Stimulated activated CD4-positive, alpha-beta T cell treated with anti-CD3 and anti-CD28 coated beads, Interleukin-12 subunit alpha, Interleukin-12 subunit beta, amount 100 ng/mL, for 48 hours (primary cell): ENCODE measurements around the gene BRCA2.

Experiments used
- DNase-seq, 3 donors: peaks; one replicate each; pipeline ENCODE4 v3.0.0-alpha.2; 2020; ENCODE audit warnings: low read depth in 2 of 3, low spot score in 1 of 3

Gene BRCA2

DNA sequence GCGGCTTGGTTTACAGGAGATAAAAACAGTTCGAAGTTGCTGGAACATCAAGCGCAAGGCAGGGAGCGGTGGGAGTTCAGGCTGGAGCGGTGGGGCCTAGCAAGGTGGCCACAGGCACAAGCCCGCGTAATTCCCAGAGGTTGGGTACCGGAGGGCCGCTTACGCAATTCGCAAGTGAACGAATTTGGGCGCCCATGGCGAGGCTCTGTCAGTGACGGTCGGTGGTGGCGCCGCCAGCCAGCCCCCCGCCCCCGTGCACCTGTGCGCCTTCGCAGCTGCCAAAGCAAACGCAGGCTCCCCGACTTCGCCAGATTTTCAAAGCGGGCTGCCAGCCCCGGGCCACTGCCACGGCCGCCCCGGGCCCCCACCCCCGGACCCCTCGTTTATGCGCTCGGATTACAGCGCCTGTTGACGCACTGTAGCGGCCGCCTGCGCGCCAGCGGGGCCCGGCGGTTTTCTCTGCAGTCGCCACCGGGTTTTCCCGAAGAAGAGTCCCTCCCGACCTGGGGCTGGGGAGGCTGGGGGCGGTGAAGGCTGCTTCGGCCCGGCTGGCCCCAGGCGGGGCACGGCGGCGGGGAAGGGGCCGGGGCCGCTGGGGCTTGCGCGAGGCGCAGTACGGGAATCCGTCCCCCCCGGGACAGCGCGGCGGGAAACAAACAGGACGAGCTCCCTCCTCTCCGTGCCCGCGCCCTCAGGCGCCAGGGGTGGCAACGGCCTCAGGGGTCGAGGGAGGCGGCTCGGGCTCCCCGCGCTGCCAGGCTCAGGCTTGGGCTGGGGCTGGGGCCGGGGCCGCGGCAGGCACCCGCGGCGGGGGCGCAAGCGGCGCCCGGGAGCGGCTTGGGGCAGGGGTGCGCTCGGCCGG is 111.9 kb downstream of the BRCA2 start:
- peak; percentile 27 to 45 (median 30) for DNase-seq

DNA sequence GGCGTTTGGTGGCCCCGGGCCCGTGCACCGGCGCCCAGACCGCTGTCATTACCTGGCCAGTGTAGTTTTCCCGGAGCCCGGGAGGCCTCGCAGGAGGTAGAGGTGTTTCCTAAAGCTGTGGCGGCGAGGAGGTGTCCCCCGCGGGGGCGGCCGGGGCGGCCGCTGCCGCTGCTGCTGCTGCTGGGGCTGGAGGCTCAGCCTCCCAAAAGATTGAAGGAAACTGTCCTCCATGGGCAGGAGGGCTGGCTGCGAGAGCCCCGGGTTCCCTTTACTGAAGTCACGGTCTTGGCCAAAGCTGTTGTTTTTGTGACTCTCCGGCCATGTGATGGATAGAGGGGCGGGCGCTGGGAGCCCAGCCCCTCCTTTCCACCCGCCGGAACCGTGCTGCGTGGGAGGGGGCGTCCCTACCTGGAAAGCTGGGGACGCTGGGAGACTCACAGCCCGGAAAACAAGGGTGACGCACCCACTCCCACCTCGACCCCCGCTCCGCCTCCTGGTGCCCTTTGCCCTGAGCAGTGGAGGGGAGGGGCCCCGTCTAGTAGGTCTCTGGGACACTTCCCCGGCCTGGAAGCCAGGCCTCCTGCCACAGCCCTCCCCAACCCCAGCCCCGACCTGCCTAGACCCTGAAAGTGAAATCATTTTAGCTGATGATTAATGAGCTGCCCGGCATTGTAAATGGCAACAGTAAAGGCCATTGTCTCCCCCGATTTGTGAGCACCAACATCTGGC is 112.7 kb downstream of the BRCA2 start, which contains the start of gene N4BP2L1:
Gene N4BP2L1 (minus strand): TSS at position 279 of the 729 bp plus-strand sequence. CDS start 48 bp downstream, at position 231.
- DNase-seq = peak; percentile 76 to 84 (median 79)

DNA sequence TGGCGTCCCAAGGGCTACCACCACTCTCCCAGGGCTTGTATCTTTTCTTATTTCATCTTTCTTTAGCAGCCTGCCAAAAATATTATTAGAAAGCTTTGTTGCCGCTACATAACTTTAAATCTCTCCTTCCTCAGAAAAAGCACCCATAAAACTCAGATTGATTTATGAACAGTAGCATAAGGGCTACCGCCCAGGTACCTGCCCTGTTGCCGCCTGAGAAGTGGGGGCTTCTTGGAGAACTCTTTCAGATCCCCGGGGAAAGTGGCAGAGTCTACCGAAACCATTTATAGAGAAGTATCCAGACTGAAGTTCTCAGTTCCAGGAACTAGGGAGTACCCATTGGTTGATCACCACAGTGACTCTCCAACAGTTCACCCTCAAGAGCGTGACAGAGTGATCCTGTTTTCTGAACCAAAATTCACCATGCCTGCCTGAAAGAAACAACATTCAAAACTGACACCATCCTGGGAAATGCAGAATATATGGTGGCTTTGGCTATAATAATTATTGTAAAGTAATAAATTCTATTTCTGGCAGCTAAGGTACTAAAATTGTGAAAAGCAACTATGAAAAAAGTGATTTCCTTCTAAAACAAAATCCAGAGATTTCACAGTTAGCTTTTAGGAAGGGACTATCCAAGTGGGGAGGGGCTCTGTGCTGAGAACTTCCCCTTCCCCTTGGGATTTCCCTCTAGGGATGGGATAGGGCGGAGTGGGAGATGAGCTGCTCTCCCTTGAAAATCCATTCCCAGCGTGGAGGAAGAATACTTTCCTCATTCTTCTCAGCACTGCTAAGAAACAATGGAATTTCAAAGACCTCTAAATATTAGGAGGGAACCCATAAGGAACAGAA is 113.5 kb downstream of the BRCA2 start:
- no peak for DNase-seq

DNA sequence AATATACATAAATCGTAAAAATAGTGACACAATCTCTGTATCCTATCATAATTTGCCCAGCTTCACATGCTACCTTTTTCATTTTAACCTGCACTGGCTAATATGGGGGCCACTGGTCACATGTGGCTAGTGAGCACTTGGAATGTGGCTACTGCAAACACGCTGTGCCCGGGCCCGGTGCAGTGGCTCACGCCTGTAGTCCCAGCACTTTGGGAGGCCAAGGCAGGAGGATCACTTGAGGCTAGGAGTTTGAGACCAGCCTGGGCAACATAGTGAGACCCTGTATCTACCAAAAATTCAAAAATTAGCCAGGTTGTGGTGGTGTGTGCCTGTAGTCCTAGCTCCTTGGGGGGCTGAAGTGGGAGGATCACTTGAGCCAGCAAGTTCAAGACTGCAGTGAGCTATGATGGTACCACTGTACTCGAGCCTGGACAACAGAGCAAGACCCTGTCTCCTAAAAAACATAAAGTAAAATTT is 114.2 kb downstream of the BRCA2 start:
- DNase-seq = no peak

DNA sequence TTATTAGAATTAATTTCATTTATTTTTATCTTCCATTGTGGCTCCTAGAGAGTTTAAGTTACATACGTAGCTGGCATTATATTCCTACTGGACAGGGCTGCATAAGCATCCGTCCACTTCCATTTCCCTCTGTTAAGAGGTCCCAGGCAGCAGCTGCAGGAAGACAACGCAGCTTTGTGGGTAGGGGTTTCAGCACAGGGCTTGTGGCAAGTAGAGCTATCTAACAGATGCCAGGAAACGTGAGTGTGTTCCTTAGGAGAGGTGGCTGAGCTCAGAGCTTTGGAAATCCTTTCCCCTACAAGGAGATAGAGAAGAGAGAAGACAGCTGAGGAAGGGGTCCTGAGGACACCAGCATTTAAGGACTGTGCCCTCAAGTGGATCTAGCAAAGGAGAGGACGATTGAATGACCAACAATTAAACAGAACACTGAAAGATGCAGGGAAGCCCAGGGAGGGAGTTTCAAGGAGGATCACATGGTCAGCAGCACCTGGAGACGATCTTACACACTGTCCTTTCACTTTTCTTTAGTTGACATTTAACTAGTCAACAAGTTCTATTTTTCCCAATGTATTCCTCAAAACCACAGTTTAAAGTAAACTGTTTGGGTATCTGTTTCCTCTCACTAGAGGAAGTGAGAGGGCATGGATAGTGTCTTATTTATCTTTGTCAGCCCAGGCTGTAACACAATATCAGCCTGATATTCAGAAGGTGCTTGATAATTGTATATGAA is 114.9 kb downstream of the BRCA2 start:
- DNase-seq = no peak

DNA sequence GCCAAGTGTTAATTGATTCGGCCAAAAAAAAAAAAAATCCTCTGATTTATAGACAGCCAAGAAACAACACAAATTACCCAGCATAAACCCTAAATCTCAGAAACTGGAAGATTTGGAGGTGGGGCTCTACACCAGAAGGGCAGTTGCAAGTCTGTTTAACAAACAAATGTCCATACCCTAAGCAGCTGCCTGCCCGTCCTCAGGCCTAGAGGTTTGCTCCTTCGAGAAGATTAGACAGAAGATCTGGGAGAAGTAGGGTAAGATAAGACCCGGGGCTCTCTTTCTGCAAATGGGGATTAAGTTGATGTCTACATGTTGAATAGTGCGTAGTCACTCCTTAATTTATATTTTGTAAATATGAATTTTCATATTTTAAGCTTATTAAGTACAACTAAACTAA is 116.1 kb downstream of the BRCA2 start:
- no peak for DNase-seq

DNA sequence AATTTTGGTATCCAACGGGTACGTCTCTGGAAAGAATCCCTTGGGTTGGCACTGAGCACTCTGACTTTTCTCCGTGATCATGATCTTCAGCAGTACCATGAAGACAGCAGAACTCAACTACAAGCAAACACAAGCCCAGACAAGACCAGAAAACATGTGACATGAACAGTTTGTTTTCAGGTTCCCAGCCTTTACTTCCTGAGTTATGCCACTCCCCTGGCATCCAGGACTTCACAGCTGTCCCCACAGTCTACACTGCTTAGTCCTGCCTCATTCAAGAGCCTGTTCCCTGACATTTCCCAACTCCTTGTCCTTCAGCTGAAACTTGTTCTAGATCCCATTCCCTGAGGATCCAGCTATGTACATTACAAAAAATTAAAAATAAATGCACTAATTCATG is 117.5 kb downstream of the BRCA2 start:
- DNase-seq = no peak

DNA sequence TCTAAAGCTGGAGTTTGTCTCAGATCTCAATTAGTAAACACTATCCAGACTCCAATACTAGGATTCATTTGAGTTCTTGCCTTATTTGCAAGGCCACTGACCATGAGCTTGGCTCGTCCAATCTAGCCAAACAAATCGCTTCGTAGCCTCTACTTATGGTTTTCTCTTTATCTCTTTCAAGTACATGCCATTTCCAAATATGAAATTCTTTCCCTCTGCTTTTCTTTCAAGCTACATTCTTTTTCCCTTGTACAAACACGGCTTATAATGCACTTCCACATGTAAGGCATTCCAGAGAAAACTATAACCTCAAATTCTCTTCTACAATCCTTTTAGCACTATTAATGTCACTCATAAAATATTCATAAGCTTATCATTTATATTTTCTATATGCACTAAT is 123.6 kb downstream of the BRCA2 start:
- DNase-seq = no peak

DNA sequence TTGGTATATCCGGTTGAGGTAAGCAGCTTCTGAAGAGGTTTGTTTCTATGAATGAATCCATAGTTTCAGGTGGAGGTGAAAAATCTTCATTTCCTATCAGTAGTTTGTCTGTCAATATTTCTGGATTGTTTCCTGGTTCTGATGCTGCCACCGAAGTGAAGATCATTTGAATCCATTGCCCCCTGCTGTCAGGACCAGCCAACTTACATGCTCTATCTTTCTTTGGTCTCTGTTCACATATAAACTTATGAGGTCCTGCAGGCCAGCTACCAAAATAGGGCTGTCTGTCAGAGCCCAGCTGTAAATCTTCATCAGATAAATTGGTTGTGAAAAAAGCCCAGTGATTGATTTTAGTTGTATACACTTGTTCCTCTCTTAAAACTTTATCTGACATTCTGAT is 127.8 kb downstream of the BRCA2 start:
- no peak for DNase-seq

DNA sequence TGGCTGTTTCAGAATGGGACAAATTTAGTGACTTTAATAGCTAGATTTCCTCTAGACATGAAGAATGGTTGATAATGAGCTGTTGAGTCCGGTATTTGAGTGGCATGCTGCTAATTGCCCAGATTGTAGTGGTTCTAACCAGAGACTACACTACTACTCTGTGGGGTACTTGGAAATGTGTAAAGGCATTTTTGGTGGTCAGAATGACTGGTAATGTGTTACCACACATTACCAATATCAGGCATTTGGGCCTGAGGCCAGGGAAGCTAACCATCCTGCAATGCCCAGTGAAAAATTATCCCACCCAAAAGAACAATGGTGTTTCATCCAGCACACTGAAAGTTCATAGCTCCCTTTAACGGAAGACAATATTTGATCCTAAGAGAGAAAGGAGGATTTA is 130.2 kb downstream of the BRCA2 start:
- DNase-seq = no peak

DNA sequence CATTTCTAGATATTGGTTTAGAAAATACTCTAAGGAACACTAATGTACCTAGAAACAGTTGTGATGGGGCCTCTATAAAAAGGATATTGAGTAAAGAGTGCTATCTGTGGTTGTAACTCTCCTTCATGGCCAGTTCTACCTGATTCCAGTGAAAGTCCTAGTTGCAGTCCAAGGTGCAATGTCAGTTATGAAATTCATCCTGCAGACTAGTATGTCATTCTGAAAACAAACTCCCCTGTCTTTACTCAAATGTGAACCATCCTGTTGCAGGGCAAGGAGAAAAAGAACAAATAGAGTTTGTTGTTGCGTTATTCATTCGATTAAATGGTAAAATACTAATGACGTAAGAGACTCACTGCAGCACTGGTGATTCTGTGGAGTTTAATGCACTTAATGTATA is 130.9 kb downstream of the BRCA2 start:
- no peak for DNase-seq

DNA sequence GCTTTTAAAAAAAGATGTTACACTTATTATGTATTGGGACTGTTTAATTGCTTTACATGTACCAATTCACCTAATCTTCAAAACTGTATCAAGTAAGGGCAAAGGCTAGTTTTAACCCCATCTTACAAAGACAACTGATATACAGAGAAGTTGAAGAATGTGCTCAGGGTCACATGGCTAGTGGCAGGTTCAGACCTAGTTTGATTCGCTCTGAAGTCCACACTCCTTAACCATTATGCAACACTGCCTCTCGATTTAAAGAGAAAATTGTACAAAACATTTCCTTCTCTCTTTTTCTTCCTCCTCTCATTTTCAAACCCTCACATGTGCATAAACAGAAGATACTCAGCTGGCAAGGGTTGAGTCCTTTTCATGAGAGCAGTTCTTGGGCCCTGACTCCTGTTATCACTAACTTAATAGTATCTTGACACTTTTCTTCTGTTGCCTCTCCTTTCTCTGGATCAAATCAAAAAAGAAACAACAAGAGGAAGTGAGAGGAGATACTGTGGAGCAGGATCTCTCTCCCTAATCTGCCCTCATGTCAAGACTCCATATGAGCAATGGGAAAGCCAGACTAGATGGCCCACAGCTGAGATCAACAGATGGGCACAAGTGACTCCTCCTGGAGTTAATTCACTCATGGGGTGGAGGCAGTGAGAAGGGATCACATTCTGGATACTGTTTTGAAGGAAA is 131.6 kb downstream of the BRCA2 start:
- DNase-seq = no peak

DNA sequence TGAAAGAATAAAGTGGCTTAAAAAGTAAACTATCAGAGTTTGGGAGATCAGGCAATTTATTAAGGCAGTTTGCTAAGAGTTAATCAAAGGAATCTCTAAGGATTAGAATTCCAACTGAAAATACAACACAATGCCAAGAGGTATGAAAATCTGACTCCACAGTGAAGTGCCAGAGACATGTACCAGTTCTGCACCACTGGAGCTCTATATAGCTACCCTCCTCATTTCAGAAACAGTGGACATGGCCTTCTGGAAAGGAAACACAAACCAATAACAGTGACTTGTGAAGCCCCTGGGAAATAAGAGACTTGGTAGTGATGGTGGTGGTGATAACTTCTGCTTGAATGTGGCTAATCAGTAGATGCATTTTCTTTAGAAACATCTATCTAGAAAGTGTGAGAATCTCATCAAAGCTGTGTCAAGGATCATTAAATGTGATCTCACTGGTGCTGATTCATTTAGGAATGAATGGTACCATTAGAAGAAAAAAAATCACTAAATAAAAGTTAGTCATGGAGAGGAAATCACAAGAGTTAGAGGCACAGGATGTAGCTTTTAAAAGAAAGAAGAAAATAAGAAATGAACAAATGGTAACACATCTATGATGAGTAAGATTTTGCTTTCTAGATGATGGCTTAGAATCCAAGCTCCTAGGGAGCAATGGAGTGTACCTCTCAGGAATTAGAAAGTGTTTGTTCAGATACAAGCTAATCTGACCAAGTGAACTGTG is 132.8 kb downstream of the BRCA2 start:
- no peak for DNase-seq

DNA sequence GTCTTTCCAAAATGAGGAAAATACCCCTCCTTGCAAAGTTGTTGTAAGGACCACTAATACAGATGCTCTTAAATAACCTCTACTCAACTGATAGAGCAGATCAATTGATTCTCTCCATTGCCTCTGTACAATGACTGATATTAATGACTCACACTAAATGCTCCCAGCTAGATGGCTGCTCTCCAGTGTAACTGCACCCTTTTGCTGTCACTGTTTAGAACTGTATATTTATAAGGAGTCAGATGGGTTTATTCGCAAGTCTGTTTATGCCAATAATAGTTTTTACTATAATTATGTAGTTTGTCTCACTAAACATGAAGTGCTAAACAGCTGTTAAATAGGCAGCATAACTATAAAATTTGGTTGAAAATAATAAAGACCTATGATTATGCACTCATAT is 133.7 kb downstream of the BRCA2 start:
- no peak for DNase-seq
